GM21619 (cell line): ENCODE results near the gene COA5.
A peak's percentile ranks its signal among the peaks of the same experiment; 100 is the strongest.
"Not testable (repeated sequence)": the region's sequence is repeated elsewhere in the genome, so short reads cannot be mapped to it uniquely, and the experiment has no call there.

ENCODE experiments used
- ATAC-seq: cut with Tn5 transposase; IDR thresholded peaks from one replicate; pipeline ENCODE4 v1.9.1; 2021; ENCODE audit not compliant: unreplicated experiment

COA5 gene

DNA sequence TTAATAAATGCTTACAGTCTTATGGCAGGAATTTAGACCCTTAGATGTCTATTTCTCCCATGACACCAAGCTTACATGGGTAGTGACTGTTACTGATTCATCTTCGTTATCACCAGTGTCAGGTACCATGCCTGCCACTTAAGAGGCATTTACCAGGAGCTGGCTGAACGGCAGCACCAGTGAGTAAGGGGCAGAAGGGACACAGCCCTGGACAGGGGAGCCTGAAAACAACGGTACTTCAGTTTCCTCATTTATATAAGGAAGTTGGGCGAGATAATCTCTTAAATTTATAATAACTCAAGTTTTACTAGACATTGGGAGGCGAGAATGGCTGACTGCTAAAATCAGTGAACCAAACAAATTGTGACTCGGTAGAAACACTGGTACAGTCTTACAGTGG lies 1.2 kb downstream of the COA5 start:
- ATAC-seq, result no peak

DNA sequence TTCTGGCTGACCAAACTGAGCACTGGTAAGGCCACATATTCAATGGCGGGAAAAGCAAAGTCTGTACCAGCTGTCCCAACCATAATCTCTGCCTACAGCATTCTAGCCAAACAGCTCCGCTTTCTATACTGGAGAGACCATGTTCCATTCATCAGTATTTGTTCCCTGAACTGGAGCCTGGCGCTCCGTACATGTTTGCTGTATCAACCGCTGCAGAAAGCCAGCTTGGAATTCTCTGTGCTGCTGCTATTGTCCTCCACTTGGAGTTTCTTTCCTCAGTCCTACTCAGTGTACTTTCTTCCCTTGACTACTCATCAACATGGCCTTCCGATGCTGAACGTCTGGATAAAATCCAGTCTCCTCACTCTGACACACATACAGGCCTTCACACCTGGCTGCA lies 1.9 kb downstream of the COA5 start:
- no peak for ATAC-seq

DNA sequence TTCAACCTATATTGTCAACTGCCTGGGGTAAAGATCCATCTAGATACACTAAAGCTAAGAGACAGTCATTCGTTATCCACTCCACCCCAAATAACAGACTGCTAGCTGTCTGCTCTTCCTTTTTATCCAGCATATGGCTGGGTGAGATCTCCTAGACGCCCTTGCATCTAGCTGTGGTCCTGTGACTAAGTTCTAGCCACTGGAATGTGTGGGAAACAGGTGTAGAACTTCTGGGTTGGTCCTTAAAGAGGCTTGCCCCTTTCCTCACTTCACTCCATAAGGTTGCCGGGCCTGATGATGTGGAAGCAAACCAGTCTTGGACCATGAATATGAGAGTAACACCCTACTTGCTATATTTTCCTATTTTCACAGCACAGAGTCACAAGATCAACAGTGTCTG lies 3.2 kb downstream of the COA5 start:
- ATAC-seq, result no peak

DNA sequence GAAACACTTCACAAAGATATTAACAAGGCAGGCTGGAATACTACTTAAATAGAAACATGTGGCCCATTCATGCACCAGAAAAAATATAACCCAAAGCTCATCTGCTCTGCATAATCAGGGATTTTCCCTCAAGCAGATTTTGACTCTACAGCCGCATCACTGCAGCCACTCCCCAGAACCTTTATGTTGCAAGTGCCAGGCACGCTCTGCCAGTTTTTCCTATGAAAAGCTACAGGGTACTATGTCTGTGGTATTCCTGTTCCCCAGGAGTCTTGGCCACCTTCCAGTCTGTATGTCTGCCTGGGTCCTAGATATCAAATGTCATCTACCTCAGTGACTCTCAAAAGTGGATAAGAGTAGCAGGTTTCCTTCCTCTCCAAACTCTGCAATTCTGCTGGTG lies 3.8 kb downstream of the COA5 start:
- no peak for ATAC-seq

DNA sequence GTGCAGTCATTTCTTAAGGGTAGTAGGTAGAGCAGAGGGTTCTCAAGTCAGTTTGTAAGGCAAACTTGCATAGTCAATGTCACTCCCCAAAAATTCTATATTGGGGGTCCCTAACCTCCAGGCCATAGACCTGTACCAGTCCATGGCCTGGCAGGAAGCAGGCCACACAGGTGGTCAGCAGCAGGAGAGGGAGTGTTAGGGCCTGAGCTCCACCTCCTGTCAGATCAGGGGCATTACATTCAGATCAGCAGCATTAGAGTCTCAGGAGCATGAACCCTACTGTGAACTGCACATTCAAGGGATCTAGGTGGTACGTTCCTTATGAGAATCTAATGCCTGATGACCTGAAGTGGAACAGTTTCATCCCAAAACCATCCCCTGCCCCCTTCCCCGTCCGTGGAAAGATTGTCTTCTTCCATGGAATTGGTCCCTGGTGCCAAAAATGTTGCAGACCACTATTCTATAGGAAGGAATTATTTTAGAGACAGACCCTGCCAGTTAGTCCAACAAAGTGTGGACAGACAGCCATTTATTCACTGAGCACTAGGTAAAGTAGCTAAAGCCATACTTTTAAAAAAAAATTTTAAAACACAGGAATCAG lies 6.7 kb downstream of the COA5 start:
- peak; percentile 70 for ATAC-seq

DNA sequence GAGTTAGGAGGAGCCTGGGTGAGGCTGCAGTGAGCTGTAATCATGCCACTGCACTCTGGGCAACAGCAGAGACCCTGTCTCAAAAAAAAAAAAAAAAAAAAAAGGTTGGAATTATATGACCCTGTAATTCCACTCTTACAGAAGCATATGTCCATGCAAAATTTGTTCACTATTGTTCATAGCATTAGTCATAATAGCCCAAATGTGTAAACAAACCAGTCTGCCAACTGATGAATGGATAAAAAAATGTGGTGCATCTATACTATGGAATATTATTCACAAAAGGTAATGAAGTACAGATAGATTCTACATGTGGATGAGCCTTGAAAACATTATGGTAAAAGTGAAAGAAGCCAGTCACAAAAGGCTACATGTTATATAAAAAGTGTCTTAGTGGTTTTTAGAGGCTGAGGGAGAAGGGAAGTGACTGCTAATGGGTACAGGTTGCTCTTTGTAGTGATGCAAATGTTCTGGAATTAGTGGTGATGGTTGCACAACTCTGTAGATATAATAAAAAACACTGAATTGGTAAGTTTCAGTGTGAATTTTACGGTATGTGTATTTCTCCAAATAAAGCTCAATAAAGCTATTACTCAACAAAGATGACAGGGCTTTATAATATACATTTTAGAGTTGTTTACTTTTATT lies 9.4 kb downstream of the COA5 start:
- no peak for ATAC-seq

DNA sequence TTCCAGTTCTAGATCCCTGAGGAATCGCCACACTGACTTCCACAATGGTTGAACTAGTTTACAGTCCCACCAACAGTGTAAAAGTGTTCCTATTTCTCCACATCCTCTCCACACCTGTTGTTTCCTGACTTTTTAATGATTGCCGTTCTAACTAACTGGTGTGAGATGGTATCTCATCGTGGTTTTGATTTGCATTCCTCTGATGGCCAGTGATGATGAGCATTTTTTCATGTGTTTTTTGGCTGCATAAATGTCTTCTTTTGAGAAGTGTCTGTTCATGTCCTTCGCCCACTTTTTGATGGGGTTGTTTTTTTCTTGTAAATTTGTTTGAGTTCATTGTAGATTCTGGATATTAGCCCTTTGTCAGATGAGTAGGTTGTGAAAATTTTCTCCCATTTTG lies 13.6 kb downstream of the COA5 start:
- not testable (repeated sequence) for ATAC-seq

DNA sequence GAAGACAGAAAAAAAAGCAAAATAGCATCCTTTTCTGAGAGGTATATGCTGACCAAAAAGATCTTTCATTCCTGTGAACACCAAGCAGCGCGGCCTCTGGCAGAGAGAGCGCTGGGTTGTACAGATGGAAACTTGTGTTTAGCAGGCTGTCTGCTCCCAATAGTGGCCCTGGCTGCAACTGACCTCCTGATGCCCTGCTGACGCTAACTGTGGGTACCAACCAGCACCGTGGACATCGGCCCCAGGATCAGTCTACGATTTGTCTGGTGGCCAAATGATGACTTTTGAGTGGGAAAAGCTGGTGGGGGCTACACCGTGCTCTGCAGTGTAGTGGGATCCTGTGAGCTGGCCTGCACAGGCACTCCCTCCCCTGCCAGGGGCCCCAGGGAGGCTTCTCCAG lies 15.7 kb downstream of the COA5 start:
- no peak for ATAC-seq

DNA sequence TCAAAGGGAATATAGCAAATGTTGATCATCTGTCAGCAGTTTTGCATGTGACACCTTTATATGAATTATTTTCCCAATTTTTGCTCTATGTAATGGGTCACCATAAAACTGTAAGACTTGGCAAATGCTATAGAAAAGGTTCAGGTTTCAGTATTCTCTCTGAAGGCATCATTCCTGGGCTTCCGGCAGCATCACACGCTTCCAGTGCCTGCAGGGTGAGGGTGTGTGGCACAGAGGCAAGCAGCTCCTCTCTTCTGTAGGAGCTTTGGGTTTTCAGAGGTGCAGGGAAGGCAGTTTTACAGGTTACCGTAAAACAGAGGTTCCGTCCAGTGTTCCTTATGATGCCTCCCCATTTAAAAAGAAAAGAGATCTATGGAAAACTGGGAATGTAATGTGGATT lies 18.8 kb downstream of the COA5 start:
- ATAC-seq, result no peak

DNA sequence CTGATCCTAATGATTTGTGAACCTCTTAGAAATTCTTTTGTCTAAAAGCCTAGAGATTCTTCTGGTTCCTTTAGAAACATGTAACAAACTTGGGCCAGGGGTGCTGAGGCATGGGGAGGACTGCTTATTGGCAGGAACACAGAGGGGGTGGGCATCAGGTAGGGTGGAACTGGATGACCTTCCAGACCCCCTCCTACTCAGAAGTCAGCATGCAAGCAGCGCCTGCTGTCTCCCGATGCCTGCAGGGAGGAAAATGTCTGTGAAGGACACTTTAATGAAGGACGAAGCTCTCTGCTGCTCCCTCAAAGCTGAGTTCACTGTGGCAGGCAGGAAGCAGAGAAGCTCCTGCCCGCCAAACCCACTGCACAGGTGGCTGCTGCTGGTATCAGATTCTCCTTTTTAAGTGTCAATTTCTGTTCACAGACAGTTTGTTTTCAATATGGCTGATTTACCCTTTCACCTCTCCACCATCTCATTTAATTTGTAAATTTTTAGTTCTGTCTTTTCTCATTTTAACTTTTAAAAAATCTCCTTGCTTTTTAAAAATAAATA lies 19.4 kb downstream of the COA5 start:
- ATAC-seq, result no peak

DNA sequence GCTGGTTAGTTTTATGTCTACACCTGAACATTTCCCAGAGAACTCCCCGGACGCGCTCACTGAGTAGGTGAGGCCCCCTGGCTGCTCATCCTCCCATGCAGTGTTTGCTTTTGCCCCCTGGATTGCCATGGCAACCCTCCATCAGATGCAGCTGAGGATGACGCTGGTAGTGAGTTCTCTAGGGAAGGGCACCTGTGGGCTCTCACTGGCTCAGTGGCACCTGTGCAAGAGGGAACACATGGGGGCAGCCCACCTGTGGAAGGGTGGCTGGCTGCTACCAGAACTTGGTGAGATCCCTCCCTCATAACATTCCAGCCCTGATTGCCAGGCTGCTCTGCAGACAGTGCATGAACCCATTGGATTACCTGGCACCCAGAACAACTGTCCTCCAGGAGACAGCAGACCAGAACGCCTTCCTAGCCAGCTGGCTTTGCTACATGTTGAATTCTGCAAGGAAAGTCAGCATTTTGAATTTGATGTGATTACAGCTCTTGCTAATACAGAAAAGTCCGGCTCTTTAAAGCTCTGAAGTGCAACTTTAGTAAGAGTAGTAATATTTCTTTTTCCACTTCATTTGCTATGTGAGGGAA lies 21.7 kb downstream of the COA5 start:
- ATAC-seq, result no peak

DNA sequence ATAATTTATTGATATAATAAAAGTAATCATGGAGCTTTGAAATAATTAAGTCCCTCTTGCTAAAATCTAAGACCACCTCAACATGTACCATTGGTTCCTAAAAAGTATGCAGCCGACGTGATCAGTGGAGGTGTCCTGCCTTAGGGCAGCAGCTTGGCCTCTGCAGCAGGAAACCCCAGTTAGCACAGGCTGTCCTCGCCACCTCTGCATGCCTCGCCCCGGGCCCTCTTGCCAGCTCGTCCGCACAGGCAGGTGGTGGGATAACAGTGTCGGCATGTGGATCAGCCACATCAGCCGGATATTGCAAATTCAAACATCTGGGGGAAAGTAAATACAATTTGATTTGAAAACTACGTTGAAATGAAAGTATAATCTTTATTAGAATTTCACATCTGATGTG lies 22.9 kb downstream of the COA5 start:
- ATAC-seq, result no peak

DNA sequence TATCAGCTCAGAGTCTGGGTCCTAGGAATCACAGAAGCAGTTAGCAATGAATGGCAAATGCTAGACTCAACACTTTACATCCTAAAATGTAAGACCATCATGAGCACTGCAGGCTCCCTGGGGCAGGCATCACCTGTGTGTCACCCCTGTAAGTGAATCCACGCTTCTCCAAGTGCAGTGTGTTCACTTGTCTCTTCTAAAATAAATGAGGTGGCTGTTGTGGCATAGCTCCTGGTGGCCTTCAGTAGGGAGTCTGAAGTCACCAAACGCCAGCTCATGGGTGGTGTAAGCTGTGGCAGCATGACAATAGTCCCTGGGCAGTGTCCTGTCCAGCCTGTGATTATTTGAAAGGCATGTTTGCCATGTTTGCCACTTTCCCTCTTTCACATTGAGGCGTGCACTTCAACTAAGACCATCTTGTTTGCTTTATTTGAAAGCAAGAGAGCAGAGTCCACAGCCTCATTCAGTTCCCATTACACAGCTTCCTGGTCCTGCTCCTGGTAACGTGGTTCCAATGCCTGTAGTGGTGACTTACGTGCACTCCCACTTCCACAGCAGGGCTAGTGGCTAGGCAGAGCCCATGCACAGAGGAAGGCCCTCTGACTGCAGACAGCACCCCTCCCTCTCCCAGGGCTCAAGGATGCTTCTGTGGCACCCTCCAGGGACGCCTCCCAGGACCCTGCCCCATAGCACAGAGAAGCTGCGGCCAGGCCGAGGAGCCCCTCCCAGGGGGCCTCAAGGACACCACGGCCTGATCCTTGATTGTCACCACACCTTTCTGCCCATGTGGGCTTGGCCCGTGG lies 24.3 kb downstream of the COA5 start:
- no peak for ATAC-seq

DNA sequence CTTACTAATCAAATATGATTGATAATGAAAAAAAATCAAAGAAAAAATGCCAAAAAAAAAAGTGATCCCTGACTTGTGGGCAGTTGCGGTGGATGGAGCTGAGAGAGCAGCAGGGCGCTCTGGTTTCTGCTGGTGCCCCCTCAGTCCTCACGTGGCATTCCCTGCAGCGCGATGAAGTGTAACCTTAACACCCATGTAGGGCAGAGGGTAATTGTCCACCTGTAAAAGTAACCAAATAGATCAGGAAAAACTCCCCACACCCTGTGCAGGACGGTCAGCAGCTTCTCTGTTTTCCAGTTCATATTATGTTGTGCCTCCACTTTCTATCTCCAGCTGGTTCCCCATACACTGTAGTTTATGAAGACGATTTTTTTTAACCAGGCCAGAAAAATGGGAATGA lies 25.0 kb downstream of the COA5 start:
- ATAC-seq, result no peak

DNA sequence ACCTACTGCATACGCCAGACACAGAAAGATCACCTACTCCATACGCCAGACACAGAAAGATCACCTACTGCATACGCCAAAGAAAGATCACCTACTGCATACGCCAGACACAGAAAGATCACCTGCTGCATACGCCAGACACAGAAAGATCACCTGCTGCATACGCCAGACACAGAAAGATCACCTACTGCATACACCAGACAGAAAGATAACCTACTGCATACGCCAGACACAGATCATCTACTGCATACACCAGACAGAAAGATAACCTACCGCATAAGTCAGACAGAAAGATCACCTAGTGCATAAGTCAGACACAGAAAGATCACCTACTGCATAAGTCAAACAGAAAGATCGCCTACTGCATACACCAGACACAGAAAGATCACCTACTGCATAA lies 25.8 kb downstream of the COA5 start:
- no peak for ATAC-seq

DNA sequence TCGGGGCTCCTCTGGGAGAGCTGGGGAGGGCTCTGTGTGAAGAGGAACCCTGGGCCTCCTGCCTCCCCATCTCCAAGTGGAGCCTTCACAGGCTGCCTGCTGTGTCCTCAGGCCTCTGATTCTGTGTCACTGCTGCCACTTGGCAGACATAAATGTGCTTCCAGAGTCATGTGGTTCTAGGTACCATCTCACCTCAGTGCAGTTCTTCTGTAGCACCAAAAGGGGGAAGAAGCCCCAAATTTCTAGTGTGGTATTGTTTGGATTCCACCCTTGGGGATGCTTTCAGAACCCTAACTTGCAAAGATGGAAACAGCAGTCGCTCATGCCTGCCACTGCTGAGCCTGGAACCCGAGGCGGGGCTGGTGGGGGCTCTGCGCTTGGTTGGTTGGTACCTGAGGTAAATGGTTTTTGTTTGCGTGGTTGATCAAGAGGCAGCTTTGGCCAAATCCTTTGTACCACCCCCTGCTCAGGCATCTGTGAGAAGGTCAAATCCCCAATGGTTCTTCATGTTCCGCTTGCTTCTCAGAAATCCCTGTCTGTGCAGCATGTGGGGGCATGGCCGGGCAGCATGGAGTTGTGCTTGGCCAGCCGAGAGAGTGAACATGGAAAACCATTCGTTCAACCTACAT lies 27.5 kb downstream of the COA5 start:
- ATAC-seq, result no peak

DNA sequence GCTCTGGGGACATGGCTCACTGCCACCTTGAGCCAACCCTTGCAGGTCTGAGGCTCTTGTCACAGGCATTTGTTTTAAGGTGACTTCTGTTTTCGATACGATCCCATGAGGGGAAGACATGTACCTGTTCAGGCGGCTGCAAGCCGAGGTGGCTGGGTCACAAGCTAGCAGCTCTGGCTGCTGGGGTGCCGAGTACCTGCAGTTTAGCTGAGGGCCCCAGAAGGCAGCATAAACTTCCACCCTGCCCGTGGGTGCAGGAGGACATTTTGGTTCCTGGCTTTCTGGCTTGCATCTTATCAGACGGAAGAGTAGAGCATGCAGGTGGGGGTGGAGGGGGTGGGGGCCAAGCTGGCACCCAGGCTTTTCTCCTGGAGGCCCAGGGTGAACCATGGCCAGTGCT lies 28.4 kb downstream of the COA5 start:
- no peak for ATAC-seq

DNA sequence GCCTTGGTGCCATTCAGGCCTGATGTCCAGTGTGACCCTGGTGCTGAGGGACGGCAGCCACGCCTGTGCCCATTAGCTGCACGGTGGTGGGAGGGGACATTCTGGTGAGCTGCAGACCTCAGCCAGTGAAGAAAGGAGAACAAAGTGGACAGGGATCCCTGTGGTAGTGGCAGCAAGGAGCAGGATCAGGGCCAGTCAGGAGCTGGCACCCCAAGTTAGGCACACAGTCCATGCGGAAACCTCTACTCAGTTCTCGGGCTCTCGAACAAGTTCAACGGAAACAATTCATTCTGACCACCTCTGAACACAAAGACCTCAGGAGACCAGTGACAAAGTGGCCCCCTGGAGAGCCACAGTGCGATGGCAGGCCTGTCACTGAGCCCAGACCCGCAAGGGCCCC lies 30.1 kb downstream of the COA5 start:
- ATAC-seq, result no peak

DNA sequence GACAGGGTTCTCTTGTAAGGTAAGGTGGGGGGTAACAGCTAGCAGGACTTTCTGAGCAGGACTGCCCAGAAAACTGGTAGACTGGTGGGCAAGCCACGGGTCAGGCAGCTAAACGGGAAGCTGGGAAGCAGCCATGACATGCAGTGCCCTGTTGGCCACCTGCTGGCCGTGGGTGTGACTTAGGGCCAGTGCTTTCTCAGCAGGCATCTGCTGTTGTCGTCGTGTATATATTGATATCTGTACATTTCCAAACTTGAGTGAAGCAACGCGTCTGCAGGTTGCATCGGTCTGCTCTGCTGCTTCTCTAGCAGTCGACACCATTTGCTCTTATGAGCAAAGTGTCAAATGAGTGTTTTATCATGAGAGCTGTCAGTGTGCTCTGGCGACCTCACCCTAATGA lies 31.0 kb downstream of the COA5 start:
- ATAC-seq, result no peak

DNA sequence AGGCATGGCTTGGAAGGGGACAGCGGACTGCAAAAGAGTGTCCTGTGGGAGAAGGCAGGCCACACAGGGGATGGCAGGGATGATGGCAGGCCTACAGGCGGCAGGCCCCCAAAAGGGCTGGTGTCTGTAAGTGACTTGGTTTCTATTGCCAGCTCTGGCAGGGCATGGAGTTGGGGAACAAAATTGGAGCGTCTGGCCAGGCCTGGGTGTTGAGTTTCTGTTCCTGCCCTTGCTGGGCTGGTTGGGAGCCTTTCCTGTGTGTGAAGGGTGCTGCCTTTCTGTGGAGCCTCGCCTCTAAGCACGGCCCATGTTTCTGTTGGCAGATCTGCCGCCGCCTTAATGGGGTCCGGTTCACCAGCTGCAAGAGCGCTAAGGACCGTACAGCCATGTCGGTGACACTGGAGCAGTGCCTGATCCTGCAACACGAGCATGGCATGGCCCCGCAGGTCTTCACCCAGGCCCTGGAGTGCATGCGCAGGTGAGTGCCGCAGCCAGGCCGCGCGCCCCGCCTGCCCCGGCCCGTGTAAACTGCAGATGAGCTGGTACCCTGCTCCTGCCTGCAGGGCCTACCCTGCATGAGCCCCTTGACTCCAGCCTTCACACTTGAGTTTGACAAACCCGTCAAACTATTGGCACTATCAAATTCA lies 31.5 kb downstream of the COA5 start:
- no peak for ATAC-seq

DNA sequence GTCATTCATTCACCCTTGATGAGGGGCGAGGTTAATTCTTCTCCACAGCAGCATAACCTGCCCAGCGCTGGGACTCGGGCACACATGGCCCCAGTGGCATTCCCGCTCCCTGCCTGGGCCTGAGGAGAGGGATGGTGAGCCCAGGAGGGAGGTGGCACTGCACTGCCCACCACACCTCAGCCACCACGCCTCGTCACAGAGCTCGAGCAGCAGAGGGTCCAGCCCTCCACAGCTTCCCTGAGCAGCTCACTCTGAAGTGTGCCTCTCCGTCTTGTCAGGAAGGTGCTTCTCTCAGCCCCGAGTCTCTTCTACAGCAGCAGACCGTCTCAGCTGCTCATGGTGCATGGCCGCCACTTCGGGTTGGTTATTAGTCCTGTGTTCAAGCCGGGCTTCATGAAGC lies 34.9 kb downstream of the COA5 start:
- no peak for ATAC-seq
